ENCODE results near the gene PCDHGA6.
"Not testable (repeated sequence)": the region's sequence is repeated elsewhere in the genome, so short reads cannot be mapped to it uniquely, and the experiment has no call there.

PCDHGA6 gene
- 0 to 0.41 (median 0.12) reads per million in 18 experiments for total RNA-seq

- peak; percentile 9 to 16 for DNase-seq
Measured at GRCh38 chr5:141373673-141374317, at the start of gene PCDHGA6. TSS of gene PCDHGA6 (plus strand) at chr5:141373891. CDS start at chr5:141374084, 193 bp downstream.

DNA sequence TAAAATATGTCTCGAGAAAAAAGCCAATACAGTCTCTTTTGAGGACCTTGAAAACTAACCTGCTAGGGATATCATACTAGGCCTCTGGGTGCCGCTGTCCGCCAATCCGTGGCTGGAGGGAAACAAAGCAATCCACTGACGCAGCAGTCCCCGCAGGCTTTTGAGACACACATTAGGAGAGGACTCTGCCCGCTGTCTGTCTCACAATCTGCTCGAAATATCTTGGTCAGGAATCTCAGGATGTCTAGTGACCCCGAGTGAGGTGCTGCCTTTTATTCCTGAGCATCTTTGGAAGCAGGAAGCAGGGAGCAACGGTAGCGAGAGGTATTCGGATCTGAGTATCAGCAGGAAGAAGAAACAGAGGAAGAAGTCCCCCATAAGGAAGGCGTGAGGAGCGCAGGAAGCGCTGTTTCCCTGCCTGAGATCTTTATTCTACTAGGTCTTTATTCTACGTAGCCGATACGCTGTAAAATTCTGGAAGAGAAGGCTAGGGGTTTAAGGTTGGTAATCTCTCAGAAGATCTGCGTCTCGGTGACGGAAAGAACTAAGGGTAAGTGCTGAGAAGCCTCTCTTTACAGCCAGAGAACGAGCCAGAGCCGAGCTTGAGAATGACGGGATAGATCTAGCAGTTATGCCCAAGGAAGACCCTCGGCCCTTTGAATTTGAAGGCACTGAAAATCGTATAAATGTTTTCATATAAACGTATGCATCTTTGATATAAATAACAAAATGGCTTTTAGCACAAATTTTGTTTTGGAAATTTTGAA lies 47.4 kb upstream of the PCDHGA6 start:
- DNase-seq, result peak; percentile 30 to 50

- DNase-seq, result no peak
Measured at GRCh38 chr5:141328231-141328630, 45.5 kb upstream of the PCDHGA6 start.

DNA sequence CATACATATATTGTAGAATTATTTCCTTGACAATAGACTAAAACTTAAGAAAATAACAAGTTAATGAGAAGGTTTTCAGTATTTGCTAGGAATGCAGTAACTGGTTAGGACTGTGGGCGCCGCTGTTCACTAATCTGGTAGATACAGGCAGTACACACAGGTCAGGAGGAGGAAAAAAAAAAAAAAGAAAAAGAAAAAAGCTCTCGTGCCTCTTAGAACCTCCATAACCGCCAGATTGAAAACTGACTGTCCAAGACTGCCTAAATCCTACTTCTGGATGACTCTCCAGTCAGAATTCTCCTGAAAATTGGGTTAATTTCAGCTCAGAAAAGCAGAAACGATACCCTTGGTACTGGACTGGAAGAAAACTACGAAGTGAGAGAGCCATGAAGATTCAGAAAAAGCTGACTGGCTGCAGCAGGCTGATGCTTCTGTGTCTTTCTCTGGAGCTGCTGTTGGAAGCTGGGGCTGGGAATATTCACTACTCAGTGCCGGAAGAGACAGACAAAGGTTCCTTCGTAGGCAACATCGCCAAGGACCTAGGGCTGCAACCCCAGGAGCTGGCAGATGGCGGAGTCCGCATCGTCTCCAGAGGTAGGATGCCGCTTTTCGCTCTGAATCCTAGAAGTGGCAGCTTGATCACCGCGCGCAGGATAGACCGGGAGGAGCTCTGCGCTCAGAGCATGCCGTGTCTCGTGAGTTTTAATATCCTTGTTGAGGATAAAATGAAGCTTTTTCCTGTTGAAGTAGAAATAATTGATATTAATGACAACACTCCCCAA lies 43.2 kb upstream of the PCDHGA6 start, which contains the start of gene PCDHGA1:
PCDHGA1 (plus strand) TSS at position 216 of the 782 bp plus-strand sequence.
- DNase-seq, result no peak

DNA sequence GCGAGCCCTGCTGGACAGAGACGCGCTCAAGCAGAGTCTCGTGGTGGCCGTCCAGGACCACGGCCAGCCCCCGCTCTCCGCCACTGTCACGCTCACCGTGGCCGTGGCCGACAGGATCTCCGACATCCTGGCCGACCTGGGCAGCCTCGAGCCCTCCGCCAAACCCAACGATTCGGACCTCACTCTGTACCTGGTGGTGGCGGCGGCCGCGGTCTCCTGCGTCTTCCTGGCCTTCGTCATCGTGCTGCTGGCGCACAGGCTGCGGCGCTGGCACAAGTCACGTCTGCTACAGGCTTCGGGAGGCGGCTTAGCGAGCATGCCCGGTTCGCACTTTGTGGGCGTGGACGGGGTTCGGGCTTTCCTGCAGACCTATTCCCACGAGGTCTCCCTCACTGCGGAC lies 41.1 kb upstream of the PCDHGA6 start:
- DNase-seq, result not testable (repeated sequence)

- peak; percentile 6 to 14 for DNase-seq
Measured at GRCh38 chr5:141338538-141339306, 35.0 kb upstream of the PCDHGA6 start, which contains the start of gene PCDHGA2. TSS of gene PCDHGA2 (plus strand) at chr5:141338760.

DNA sequence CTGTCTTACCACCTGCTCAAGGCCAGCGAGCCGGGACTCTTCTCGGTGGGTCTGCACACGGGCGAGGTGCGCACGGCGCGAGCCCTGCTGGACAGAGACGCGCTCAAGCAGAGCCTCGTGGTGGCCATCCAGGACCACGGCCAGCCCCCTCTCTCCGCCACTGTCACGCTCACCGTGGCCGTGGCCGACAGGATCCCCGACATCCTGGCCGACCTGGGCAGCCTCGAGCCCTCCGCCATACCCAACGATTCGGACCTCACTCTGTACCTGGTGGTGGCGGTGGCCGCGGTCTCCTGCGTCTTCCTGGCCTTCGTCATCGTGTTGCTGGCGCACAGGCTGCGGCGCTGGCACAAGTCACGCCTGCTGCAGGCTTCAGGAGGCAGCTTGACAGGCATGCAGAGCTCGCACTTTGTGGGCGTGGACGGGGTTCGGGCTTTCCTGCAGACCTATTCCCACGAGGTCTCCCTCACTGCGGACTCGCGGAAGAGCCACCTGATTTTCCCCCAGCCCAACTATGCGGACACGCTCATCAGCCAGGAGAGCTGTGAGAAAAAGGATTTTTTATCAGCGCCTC lies 32.8 kb upstream of the PCDHGA6 start:
- not testable (repeated sequence) for DNase-seq

DNA sequence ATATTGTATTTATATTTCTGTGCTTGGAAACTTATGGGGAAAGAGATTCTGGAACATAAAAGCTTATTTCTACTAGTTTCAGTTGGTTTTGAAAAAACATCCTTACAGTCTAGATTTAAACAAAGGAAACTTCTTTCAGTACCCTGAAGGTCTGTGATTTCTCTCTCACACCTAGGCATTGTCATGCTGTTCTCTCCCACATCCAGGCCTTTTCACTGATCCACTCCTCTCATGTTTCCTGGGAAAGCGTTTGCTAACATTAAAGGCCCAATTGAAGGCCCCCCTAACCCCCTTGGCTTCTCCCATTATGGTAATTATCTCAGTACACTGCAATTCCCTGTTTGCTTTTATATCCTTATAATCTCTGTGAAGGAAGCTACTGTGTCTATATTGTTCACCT lies 30.9 kb upstream of the PCDHGA6 start:
- DNase-seq, result no peak

- peak; percentile 4 to 27 for DNase-seq
Measured at GRCh38 chr5:141343242-141343952, 30.3 kb upstream of the PCDHGA6 start, which contains the start of gene PCDHGA3. TSS of gene PCDHGA3 (plus strand) at chr5:141343829. CDS start at chr5:141344034, 205 bp downstream.

DNA sequence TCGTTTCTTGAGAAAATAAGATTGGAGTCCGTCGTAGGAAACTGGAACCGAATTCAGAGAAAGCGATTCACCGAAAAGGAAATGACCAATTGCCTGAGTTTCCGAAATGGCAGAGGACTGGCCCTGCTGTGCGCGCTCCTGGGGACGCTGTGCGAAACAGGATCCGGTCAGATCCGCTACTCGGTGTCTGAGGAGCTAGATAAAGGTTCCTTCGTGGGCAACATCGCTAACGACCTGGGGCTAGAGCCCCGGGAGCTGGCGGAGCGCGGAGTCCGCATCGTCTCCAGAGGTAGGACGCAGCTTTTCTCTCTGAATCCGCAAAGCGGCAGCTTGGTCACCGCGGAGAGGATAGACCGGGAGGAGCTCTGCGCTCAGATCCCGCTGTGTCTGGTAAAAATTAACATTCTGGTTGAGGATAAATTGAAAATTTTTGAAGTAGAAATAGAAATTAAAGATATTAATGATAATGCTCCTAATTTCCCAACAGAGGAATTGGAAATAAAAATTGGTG lies 29.7 kb upstream of the PCDHGA6 start:
- no peak for DNase-seq

GRCh38 chr5:141345327-141345726 lies 28.4 kb upstream of the PCDHGA6 start:
- DNase-seq, result no peak

- not testable (repeated sequence) for DNase-seq
Measured at GRCh38 chr5:141346017-141346416, 27.7 kb upstream of the PCDHGA6 start.

DNA sequence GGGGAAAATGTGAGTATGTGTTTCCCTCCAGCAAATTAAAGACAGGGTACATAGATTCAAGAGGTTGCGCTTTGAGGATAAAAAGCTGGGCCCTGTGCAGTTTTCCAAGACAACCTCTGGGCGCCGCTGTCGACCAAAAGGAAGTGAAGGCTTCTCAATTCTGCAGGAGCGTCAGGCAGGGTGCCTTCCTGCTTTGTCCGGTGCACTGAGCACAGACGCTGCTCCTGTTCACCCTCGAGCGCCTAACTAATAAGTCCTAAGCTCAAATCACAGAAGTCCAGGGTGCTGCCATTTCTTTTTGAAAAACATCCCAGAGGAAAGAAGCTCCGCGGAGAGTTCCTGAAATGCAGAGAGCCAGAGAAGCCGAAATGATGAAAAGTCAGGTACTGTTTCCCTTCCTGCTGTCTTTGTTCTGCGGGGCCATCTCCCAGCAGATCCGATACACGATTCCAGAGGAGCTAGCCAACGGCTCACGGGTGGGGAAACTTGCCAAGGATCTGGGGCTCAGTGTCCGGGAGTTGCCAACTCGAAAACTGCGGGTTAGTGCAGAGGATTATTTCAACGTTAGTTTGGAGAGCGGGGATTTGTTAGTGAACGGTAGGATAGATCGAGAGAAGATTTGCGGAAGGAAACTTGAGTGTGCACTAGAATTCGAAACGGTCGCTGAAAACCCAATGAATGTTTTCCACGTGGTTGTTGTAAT lies 23.6 kb upstream of the PCDHGA6 start, which contains the start of gene PCDHGB1:
PCDHGB1 (plus strand) TSS at position 183 of the 703 bp plus-strand sequence; CDS start at position 345, 162 bp downstream.
- peak in 1 of 2 donors; percentile 25 for DNase-seq

DNA sequence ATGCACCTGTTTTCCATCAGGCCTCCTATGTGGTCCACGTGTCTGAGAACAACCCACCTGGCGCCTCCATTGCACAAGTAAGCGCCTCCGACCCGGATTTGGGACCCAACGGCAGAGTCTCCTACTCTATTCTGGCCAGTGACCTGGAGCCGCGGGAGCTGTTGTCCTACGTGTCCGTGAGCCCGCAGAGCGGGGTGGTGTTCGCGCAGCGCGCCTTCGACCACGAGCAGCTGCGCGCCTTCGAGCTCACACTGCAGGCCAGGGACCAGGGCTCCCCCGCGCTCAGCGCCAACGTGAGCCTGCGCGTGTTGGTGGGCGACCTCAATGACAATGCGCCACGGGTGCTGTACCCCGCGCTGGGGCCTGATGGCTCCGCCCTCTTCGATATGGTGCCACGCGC lies 22.1 kb upstream of the PCDHGA6 start:
- no peak for DNase-seq

DNA sequence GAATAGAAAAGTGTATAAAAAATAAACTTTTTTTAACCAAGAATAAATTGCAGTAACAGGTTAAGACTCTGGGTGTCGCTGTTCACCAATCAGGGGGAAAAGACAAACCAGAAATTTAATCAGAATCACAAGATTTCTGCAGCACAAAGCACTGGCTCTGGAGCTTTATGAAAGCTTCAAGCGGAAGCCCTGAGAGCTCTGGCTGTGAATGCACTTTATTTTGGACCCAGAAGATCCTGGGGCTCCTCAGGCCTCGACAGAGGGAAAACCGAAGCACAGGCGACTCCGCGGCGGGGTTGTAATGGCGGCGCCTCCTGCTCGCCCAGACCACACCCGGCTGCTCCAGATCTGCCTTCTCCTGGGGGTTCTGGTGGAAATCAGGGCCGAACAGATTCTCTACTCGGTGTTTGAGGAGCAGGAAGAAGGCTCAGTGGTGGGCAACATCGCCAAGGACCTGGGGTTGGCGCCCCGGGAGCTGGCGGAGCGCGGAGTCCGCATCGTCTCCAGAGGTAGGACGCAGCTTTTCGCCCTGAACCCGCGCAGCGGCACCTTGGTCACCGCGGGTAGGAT lies 18.7 kb upstream of the PCDHGA6 start, which contains the start of gene PCDHGA4:
PCDHGA4 (plus strand) TSS at position 122 of the 570 bp plus-strand sequence; CDS start at position 209, 87 bp downstream.
- no peak for DNase-seq

- DNase-seq, result no peak
Measured at GRCh38 chr5:141355641-141356040, 18.1 kb upstream of the PCDHGA6 start.

- no peak for DNase-seq
Measured at GRCh38 chr5:141356133-141356532, 17.6 kb upstream of the PCDHGA6 start.

- no peak for DNase-seq
Measured at GRCh38 chr5:141356950-141357349, 16.7 kb upstream of the PCDHGA6 start.

- peak in 1 of 2 donors; percentile 29 for DNase-seq
Measured at GRCh38 chr5:141359790-141360426, 13.8 kb upstream of the PCDHGA6 start, which contains the start of gene PCDHGB2. TSS of gene PCDHGB2 (plus strand) at chr5:141359994. CDS start at chr5:141360136, 142 bp downstream.

Measured in inflammatory macrophage (primary cell).